Measurements from ENCODE around the gene ELK3.

Gene ELK3

GRCh38 chr12:96212456-96213375 is 18.5 kb downstream of the ELK3 start:
- no peak for DNase-seq (ENCODE audit: low spot score)

- DNase-seq (ENCODE audit: low spot score): no peak
Observed at GRCh38 chr12:96213869-96214268, 19.7 kb downstream of the ELK3 start.

GRCh38 chr12:96215919-96216273 is 21.7 kb downstream of the ELK3 start:
- DNase-seq (ENCODE audit: low spot score): no peak

- DNase-seq (ENCODE audit: low spot score): no peak
Observed at GRCh38 chr12:96218989-96219678, 25.0 kb downstream of the ELK3 start.

GRCh38 chr12:96219700-96220206 is 25.6 kb downstream of the ELK3 start:
- DNase-seq (ENCODE audit: low spot score): no peak

- no peak for DNase-seq (ENCODE audit: low spot score)
Observed at GRCh38 chr12:96220902-96221301, 26.7 kb downstream of the ELK3 start.

- DNase-seq (ENCODE audit: low spot score): no peak
Observed at GRCh38 chr12:96221391-96221790, 27.2 kb downstream of the ELK3 start.

GRCh38 chr12:96223411-96224218 is 29.4 kb downstream of the ELK3 start:
- DNase-seq (ENCODE audit: low spot score): no peak

GRCh38 chr12:96224219-96224615 is 30.0 kb downstream of the ELK3 start:
- DNase-seq (ENCODE audit: low spot score): no peak

GRCh38 chr12:96225044-96225855 is 31.1 kb downstream of the ELK3 start:
- no peak for DNase-seq (ENCODE audit: low spot score)

GRCh38 chr12:96225994-96226399 is 31.8 kb downstream of the ELK3 start:
- no peak for DNase-seq (ENCODE audit: low spot score)

GRCh38 chr12:96226401-96226800 is 32.2 kb downstream of the ELK3 start:
- DNase-seq (ENCODE audit: low spot score): no peak

GRCh38 chr12:96226801-96227348 is 32.7 kb downstream of the ELK3 start:
- DNase-seq (ENCODE audit: low spot score): no peak

GRCh38 chr12:96227365-96228106 is 33.4 kb downstream of the ELK3 start:
- DNase-seq (ENCODE audit: low spot score): no peak

- no peak for DNase-seq (ENCODE audit: low spot score)
Observed at GRCh38 chr12:96228566-96229248, 34.5 kb downstream of the ELK3 start.

- no peak for DNase-seq (ENCODE audit: low spot score)
Observed at GRCh38 chr12:96230646-96231045, 36.5 kb downstream of the ELK3 start.

GRCh38 chr12:96233168-96233567 is 39.0 kb downstream of the ELK3 start:
- DNase-seq (ENCODE audit: low spot score): no peak

GRCh38 chr12:96233939-96234461 is 39.8 kb downstream of the ELK3 start:
- DNase-seq (ENCODE audit: low spot score): no peak
